GM23338 (cell line): ENCODE data around the gene CABLES2. TPM values are rescaled to one million over a fixed set of nuclear protein-coding genes. Genes with fewer than 3 reads are reported as not detected.

Source experiments
- ATAC-seq: fragments of 200-7000 bp; cut with Tn5 transposase; 3 replicates; pipeline ENCODE4 v1.9.1; 2020
- DNase-seq: peaks from one replicate; pipeline ENCODE4 v3.0.0-alpha.2; 2015; ENCODE audit warnings: low spot score
- H2AFZ ChIP-seq: fragments of 200-600 bp; sonication (generic); 2 replicates; pipeline ENCODE4 v1.8.0; 2016; ENCODE audit warnings: antibody characterized with exemption, mild to moderate bottlenecking, moderate library complexity
- H3F3A ChIP-seq: fragments of 200-600 bp; sonication (generic); replicated peaks from 2 replicates; pipeline ENCODE4 v1.8.0; 2017; ENCODE audit warnings: antibody characterized with exemption, mixed run types, low read depth
- H3K27ac ChIP-seq: fragments of 200-600 bp; sonication (generic); 2 replicates; pipeline ENCODE4 v1.6.1; 2016; ENCODE audit warnings: low read depth
- H3K27me3 ChIP-seq: fragments of 200-600 bp; sonication (generic); 2 replicates; pipeline ENCODE4 v1.8.0; 2016; ENCODE audit warnings: mild to moderate bottlenecking, mixed run types, moderate library complexity; ENCODE audit not compliant: insufficient read depth
- H3K36me3 ChIP-seq: fragments of 200-600 bp; sonication (generic); 2 replicates; pipeline ENCODE4 v1.8.0; 2016; ENCODE audit warnings: mild to moderate bottlenecking; ENCODE audit not compliant: insufficient read depth
- H3K4me1 ChIP-seq: fragments of 200-600 bp; sonication (generic); 2 replicates; pipeline ENCODE4 v1.8.0; 2016; ENCODE audit warnings: mild to moderate bottlenecking, moderate library complexity; ENCODE audit not compliant: insufficient read depth
- H3K4me2 ChIP-seq: fragments of 200-600 bp; sonication (generic); 2 replicates; pipeline ENCODE4 v1.7.1; 2017; ENCODE audit warnings: mixed run types
- H3K4me3 ChIP-seq: fragments of 200-600 bp; sonication (generic); 2 replicates; pipeline ENCODE4 v1.6.1; 2016; ENCODE audit warnings: mixed run types
- H3K79me2 ChIP-seq: fragments of 200-600 bp; sonication (generic); replicated peaks from 2 replicates; pipeline ENCODE4 v1.8.0; 2017; ENCODE audit warnings: mild to moderate bottlenecking; ENCODE audit not compliant: insufficient read depth
- H3K9me2 ChIP-seq: fragments of 200-600 bp; sonication (generic); 2 replicates; pipeline ENCODE4 v1.8.0; 2017; ENCODE audit not compliant: insufficient read depth
- H4K20me1 ChIP-seq: fragments of 200-600 bp; sonication (generic); replicated peaks from 2 replicates; pipeline ENCODE4 v1.8.0; 2017; ENCODE audit warnings: mild to moderate bottlenecking; ENCODE audit not compliant: insufficient read depth
- H3K27ac Mint-ChIP-seq: 2 replicates; pipeline ENCODE4 v1.8.0; 2020; ENCODE audit warnings: inconsistent platforms, mild to moderate bottlenecking, moderate library complexity, mixed read lengths
- H3K27me3 Mint-ChIP-seq: 3 replicates; pipeline ENCODE4 v1.8.0; 2022; ENCODE audit warnings: low read depth, mild to moderate bottlenecking, moderate library complexity, mixed read lengths, inconsistent platforms; ENCODE audit not compliant: insufficient read depth, poor library complexity
- H3K36me3 Mint-ChIP-seq: 3 replicates; pipeline ENCODE4 v1.8.0; 2021; ENCODE audit warnings: low read depth, mild to moderate bottlenecking, inconsistent platforms, moderate library complexity, mixed read lengths
- H3K4me1 Mint-ChIP-seq: 3 replicates; pipeline ENCODE4 v1.8.0; 2020; ENCODE audit warnings: mild to moderate bottlenecking, inconsistent platforms, mixed read lengths
- H3K4me3 Mint-ChIP-seq: 3 replicates; pipeline ENCODE4 v1.8.0; 2021; ENCODE audit warnings: moderate library complexity, mild to moderate bottlenecking, inconsistent platforms, mixed read lengths
- H3K9me3 Mint-ChIP-seq: 3 replicates; pipeline ENCODE4 v1.8.0; 2020; ENCODE audit warnings: moderate library complexity, mild to moderate bottlenecking, inconsistent platforms, mixed read lengths
- ETS1 ChIP-seq: IDR thresholded peaks from 2 replicates; pipeline ENCODE4 v1.6.1; 2016; ENCODE audit warnings: antibody characterized with exemption
- EZH2 ChIP-seq: fragments of 200-600 bp; sonication (generic); IDR thresholded peaks from one replicate; pipeline ENCODE4 v1.8.0; 2017; ENCODE audit warnings: antibody characterized with exemption, mild to moderate bottlenecking, low read depth; ENCODE audit not compliant: unreplicated experiment
- EZH2phosphoT487 ChIP-seq: fragments of 200-600 bp; sonication (generic); IDR thresholded peaks from one replicate; pipeline ENCODE4 v1.8.1; 2018; ENCODE audit warnings: antibody characterized with exemption; ENCODE audit not compliant: unreplicated experiment
- POLR2AphosphoS5 ChIP-seq: IDR thresholded peaks from 2 replicates; pipeline ENCODE4 v1.6.1; 2016; ENCODE audit warnings: antibody characterized with exemption, low read depth
- STAT1 ChIP-seq: IDR thresholded peaks from one replicate; pipeline ENCODE4 v1.6.1; 2016; ENCODE audit warnings: antibody characterized with exemption; ENCODE audit not compliant: unreplicated experiment
- ZNF114 ChIP-seq: fragments of 250-450 bp; sonication (Bioruptor Pico); IDR thresholded peaks from 2 replicates; pipeline ENCODE4 v1.5.0; 2020; ENCODE audit warnings: mild to moderate bottlenecking, moderate library complexity
- ZNF331 ChIP-seq: fragments of 250-450 bp; sonication (Bioruptor Pico); IDR thresholded peaks from 2 replicates; pipeline ENCODE4 v1.5.0; 2020; ENCODE audit warnings: low read depth, mild to moderate bottlenecking, moderate library complexity
- polyA plus RNA-seq: library from polyadenylated mRNA; unstranded; fragments of >200 nt; fragmentation: Nextera tagmentation; extraction: Ambion mirVana; gene quantifications from 2 replicates; pipeline ENCODE4 v1.2.1, GENCODE V29; 2016
- total RNA-seq: library from RNA; depleted of rRNA; stranded (reverse); fragments of >200 nt; shearing (Covaris generic); gene quantifications from 2 replicates; pipeline ENCODE4 v1.2.3, GENCODE V29; 2014
- TF ChIP-seq, protein P1 (sequence below): IDR thresholded peaks from one replicate; pipeline ENCODE4 v1.6.1; 2018; ENCODE audit warnings: antibody characterized with exemption; ENCODE audit not compliant: unreplicated experiment
- TF ChIP-seq, protein P2 (sequence below): fragments of 250-450 bp; sonication (Bioruptor Pico); IDR thresholded peaks from 2 replicates; pipeline ENCODE4 v1.5.0; 2020; ENCODE audit warnings: mild to moderate bottlenecking, moderate library complexity

CABLES2 gene
- total and polyA plus RNA-seq, 2 experiments from 2014 or later: 4.3 to 12.7 TPM

DNA sequence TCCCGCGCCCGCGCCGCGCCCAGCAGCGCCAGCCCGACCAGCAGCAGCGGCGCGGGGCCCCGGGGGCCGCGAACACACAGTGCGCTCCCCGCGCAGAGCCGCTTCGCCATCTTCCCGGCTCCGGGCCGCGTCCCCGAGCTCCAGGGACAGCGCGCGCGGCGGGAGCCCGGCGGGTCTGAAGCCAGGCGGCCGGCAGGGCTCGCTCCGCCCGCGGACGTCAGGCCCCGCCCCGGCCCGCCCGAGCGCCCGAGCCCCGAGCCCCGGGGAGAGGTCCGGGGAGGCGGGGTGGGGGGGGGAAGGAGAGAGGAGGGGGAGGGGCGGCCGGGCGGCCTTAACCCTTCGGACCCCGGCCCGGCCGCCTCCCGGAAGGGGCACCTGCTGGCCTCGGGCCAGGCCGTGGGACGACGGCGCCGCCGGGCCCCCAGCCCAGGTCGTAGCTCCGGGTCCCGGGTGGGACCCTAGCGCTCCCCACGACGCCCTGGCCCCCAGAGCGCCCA, 39.9 kb downstream of the CABLES2 start, which contains the start of gene LAMA5:
LAMA5 (minus strand) TSS at position 177 of the 497 bp plus-strand sequence; CDS start at position 110, 67 bp downstream.
- H4K20me1 ChIP-seq: peaks cover 6% of the 10 kb centered on the region
- Mint-ChIP-seq H3K27ac (no peak within 1 kb of the TSS), H3K9me3 (no peaks in the 10 kb centered on the region), H3K4me1 (peaks cover 41% of the 10 kb centered on the region), H3K4me3 (peak within 1 kb of the TSS; percentile 70), H3K27me3 (peaks cover 23% of the 10 kb centered on the region), H3K36me3 (no peaks in the 10 kb centered on the region; the same call in 2 of the 3 replicates)
- no peak within 1 kb of the TSS for H2AFZ ChIP-seq
- TF ChIP-seq EZH2: no peak
- peak; percentile 67 for TF ChIP-seq POLR2AphosphoS5
- TF ChIP-seq ZNF331 (CRISPR knock-in tag): no peak
- no peak for TF ChIP-seq ZNF114 (CRISPR knock-in tag)
- TF ChIP-seq, protein P1, sequence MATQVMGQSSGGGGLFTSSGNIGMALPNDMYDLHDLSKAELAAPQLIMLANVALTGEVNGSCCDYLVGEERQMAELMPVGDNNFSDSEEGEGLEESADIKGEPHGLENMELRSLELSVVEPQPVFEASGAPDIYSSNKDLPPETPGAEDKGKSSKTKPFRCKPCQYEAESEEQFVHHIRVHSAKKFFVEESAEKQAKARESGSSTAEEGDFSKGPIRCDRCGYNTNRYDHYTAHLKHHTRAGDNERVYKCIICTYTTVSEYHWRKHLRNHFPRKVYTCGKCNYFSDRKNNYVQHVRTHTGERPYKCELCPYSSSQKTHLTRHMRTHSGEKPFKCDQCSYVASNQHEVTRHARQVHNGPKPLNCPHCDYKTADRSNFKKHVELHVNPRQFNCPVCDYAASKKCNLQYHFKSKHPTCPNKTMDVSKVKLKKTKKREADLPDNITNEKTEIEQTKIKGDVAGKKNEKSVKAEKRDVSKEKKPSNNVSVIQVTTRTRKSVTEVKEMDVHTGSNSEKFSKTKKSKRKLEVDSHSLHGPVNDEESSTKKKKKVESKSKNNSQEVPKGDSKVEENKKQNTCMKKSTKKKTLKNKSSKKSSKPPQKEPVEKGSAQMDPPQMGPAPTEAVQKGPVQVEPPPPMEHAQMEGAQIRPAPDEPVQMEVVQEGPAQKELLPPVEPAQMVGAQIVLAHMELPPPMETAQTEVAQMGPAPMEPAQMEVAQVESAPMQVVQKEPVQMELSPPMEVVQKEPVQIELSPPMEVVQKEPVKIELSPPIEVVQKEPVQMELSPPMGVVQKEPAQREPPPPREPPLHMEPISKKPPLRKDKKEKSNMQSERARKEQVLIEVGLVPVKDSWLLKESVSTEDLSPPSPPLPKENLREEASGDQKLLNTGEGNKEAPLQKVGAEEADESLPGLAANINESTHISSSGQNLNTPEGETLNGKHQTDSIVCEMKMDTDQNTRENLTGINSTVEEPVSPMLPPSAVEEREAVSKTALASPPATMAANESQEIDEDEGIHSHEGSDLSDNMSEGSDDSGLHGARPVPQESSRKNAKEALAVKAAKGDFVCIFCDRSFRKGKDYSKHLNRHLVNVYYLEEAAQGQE: no peak
- TF ChIP-seq STAT1: no peak
- no peak for TF ChIP-seq EZH2phosphoT487
- H3K4me3 ChIP-seq: peak within 1 kb of the TSS; percentile 88
- peak within 1 kb of the TSS; percentile 99 for H3K27ac ChIP-seq
- peaks cover 57% of the 10 kb centered on the region for H3K4me1 ChIP-seq
- H3K79me2 ChIP-seq: peaks cover 44% of the 10 kb centered on the region
- no peaks in the 10 kb centered on the region for H3K27me3 ChIP-seq
- peaks cover 31% of the 10 kb centered on the region for H3F3A ChIP-seq
- peak; percentile 5 for ATAC-seq
- peak within 1 kb of the TSS; percentile 97 for H3K4me2 ChIP-seq
- no peaks in the 10 kb centered on the region for H3K36me3 ChIP-seq
- DNase-seq: peak; percentile 79
- no peaks in the 10 kb centered on the region for H3K9me2 ChIP-seq

DNA sequence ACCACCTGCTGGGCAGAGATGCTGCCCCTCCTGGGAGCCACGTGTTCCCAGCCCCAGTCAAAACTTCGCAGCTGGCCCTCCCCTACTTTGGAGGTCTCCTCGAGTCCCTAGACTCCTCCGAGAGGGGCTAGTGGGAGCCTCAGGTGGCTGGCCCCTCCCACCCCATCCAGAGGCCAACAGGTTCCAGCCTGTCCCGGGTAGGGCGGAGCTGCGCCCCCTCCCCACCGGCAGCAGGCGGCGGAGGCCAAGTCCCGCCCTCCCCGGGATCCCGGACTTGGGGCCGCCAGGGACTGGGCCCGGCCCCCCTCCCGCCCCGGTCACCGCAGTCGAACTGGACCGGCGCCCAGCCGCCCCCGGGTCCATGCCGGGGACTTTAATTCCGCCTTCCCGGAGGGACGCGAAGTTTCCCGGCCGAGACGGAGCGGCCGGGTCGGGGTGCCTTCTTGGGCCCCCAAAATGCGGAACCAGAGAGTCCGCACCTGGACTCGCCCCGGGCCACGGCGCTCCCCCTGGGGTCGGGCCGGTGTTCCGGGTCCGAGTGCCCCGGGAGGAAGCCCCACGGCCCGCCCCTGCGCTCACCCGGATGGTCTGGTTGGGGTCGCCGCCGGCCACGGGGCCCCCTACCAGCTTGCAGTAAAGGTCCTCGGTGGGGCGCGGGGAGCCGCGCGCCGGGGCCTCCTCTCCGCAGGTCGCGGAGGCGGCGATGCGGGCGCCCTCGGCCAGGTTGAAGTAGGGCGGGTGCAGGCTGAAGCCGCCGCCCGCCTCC, 40.5 kb downstream of the CABLES2 start:
- Histone ChIP-seq H3K79me2 (peaks cover 49% of the 10 kb centered on the region), H2AFZ (no peak overlapping the region), H3K4me2 (peak overlapping the region; percentile 97), H3K4me3 (peak overlapping the region; percentile 88), H3K9me2 (no peaks in the 10 kb centered on the region), H4K20me1 (peaks cover 6% of the 10 kb centered on the region), H3K27me3 (no peaks in the 10 kb centered on the region), H3K27ac (peak overlapping the region; percentile 99), H3F3A (peaks cover 33% of the 10 kb centered on the region), H3K4me1 (peaks cover 62% of the 10 kb centered on the region), H3K36me3 (no peaks in the 10 kb centered on the region)
- Mint-ChIP-seq H3K36me3 (peaks cover 3% of the 10 kb centered on the region; the same call in 2 of the 3 replicates), H3K9me3 (no peaks in the 10 kb centered on the region), H3K27me3 (peaks cover 26% of the 10 kb centered on the region), H3K4me1 (peaks cover 48% of the 10 kb centered on the region), H3K4me3 (peak overlapping the region; percentile 67), H3K27ac (no peak overlapping the region)
- DNase-seq (peak; percentile 91), ATAC-seq (peak; percentile 28)
- TF ChIP-seq, protein P2, sequence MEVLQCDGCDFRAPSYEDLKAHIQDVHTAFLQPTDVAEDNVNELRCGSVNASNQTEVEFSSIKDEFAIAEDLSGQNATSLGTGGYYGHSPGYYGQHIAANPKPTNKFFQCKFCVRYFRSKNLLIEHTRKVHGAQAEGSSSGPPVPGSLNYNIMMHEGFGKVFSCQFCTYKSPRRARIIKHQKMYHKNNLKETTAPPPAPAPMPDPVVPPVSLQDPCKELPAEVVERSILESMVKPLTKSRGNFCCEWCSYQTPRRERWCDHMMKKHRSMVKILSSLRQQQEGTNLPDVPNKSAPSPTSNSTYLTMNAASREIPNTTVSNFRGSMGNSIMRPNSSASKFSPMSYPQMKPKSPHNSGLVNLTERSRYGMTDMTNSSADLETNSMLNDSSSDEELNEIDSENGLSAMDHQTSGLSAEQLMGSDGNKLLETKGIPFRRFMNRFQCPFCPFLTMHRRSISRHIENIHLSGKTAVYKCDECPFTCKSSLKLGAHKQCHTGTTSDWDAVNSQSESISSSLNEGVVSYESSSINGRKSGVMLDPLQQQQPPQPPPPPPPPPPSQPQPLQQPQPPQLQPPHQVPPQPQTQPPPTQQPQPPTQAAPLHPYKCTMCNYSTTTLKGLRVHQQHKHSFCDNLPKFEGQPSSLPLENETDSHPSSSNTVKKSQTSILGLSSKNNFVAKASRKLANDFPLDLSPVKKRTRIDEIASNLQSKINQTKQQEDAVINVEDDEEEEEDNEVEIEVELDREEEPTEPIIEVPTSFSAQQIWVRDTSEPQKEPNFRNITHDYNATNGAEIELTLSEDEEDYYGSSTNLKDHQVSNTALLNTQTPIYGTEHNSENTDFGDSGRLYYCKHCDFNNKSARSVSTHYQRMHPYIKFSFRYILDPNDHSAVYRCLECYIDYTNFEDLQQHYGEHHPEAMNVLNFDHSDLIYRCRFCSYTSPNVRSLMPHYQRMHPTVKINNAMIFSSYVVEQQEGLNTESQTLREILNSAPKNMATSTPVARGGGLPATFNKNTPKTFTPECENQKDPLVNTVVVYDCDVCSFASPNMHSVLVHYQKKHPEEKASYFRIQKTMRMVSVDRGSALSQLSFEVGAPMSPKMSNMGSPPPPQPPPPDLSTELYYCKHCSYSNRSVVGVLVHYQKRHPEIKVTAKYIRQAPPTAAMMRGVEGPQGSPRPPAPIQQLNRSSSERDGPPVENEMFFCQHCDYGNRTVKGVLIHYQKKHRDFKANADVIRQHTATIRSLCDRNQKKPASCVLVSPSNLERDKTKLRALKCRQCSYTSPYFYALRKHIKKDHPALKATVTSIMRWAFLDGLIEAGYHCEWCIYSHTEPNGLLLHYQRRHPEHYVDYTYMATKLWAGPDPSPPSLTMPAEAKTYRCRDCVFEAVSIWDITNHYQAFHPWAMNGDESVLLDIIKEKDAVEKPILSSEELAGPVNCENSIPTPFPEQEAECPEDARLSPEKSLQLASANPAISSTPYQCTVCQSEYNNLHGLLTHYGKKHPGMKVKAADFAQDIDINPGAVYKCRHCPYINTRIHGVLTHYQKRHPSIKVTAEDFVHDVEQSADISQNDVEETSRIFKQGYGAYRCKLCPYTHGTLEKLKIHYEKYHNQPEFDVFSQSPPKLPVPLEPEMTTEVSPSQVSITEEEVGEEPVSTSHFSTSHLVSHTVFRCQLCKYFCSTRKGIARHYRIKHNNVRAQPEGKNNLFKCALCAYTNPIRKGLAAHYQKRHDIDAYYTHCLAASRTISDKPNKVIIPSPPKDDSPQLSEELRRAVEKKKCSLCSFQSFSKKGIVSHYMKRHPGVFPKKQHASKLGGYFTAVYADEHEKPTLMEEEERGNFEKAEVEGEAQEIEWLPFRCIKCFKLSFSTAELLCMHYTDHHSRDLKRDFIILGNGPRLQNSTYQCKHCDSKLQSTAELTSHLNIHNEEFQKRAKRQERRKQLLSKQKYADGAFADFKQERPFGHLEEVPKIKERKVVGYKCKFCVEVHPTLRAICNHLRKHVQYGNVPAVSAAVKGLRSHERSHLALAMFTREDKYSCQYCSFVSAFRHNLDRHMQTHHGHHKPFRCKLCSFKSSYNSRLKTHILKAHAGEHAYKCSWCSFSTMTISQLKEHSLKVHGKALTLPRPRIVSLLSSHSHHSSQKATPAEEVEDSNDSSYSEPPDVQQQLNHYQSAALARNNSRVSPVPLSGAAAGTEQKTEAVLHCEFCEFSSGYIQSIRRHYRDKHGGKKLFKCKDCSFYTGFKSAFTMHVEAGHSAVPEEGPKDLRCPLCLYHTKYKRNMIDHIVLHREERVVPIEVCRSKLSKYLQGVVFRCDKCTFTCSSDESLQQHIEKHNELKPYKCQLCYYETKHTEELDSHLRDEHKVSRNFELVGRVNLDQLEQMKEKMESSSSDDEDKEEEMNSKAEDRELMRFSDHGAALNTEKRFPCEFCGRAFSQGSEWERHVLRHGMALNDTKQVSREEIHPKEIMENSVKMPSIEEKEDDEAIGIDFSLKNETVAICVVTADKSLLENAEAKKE (CRISPR knock-in tag): no peak
- TF ChIP-seq ETS1 (no peak), ZNF331 (CRISPR knock-in tag) (no peak), POLR2AphosphoS5 (peak; percentile 35; the same call in 1 of the 2 replicates)
